ENCODE results near the gene VNN1.
"Not testable (repeated sequence)": the region's sequence is repeated elsewhere in the genome, so short reads cannot be mapped to it uniquely, and the experiment has no call there.

The VNN1 gene

GRCh38 chr6:132643547-132643946 lies 70.3 kb downstream of the VNN1 start:
- ChIA-PET POLR2A (no interaction called here), CTCF (interaction anchor here (1.3 kb wide), 1 partner anchor 27 kb away, joined by 3 read pairs; no protein-coding TSS in a partner anchor)
- no peak for DNase-seq (ENCODE audit: low read depth, low spot score)
- H3K4me3 ChIP-seq (ENCODE audit: low read depth, low read length) = no peak overlapping the region
- no peak for TF ChIP-seq CTCF (IDR thresholded peaks at IDR 0.05; ENCODE audit: insufficient read depth, low read length, missing control alignments)

- POLR2A ChIA-PET; CTCF ChIA-PET; DNase-seq (ENCODE audit: low read depth, low spot score); H3K4me3 ChIP-seq (ENCODE audit: low read depth, low read length): not testable (repeated sequence)
These were observed 76.7 kb downstream of the VNN1 start for GRCh38 chr6:132637135-132637534.

- POLR2A ChIA-PET; CTCF ChIA-PET; DNase-seq (ENCODE audit: low read depth, low spot score); H3K4me3 ChIP-seq (ENCODE audit: low read depth, low read length): not testable (repeated sequence)
These were observed 77.9 kb downstream of the VNN1 start for GRCh38 chr6:132635906-132636305.

GRCh38 chr6:132635288-132635687 lies 78.6 kb downstream of the VNN1 start:
- DNase-seq (ENCODE audit: low read depth, low spot score); POLR2A ChIA-PET; H3K4me3 ChIP-seq (ENCODE audit: low read depth, low read length): not testable (repeated sequence)
- CTCF ChIA-PET = interaction anchor here (1.5 kb wide), 1 partner anchor 195 kb away, joined by 4 read pairs; no protein-coding TSS in a partner anchor

GRCh38 chr6:132634796-132635195 lies 79.1 kb downstream of the VNN1 start:
- ChIA-PET CTCF (interaction anchor here (1.5 kb wide), 1 partner anchor 196 kb away, joined by 4 read pairs; no protein-coding TSS in a partner anchor), POLR2A (no interaction called here)
- TF ChIP-seq CTCF (IDR thresholded peaks at IDR 0.05; ENCODE audit: insufficient read depth, low read length, missing control alignments) = no peak
- H3K4me3 ChIP-seq (ENCODE audit: low read depth, low read length) = no peak overlapping the region
- DNase-seq (ENCODE audit: low read depth, low spot score) = no peak

GRCh38 chr6:132633362-132633761 lies 80.5 kb downstream of the VNN1 start:
- no peak for DNase-seq (ENCODE audit: low read depth, low spot score)
- H3K4me3 ChIP-seq (ENCODE audit: low read depth, low read length) = no peak overlapping the region
- CTCF ChIA-PET = no interaction called here
- no peak for TF ChIP-seq CTCF (IDR thresholded peaks at IDR 0.05; ENCODE audit: insufficient read depth, low read length, missing control alignments)
- POLR2A ChIA-PET = no interaction called here
